Measurements from ENCODE around the gene C16orf96. TPM values are rescaled to one million over a fixed set of nuclear protein-coding genes. Genes with fewer than 3 reads are reported as not detected.

C16orf96 gene
- total RNA-seq, 4 donors from 2014 or later, result 0.40 TPM; not detected in 3

Small RNAs within 50 kb of the gene (small RNA-seq; reads per million reads assigned to genes)
- gene RN7SL850P, result 0 reads per million in 4 donors

Other genes with a start within 250 kb of the C16orf96 start
- 10 to 100 TPM in 1 of 4 donors, 1 to 10 TPM in 3; 5.7 to 26.9 (median 7.9) TPM for gene GLIS2, start 240.3 kb upstream of the C16orf96 start, total RNA-seq
- gene PAM16, start 205.0 kb upstream of the C16orf96 start, total RNA-seq, result 10 to 100 TPM; 26.0 to 37.3 (median 34.7) TPM
- 10 to 100 TPM in 3 of 4 donors, 1 to 10 TPM in 1; 6.8 to 35.8 (median 19.9) TPM for gene VASN, start 184.5 kb upstream of the C16orf96 start, total RNA-seq
- gene CORO7, start 139.7 kb upstream of the C16orf96 start, total RNA-seq, result 10 to 100 TPM; 11.0 to 38.9 (median 17.8) TPM
- 10 to 100 TPM; 39.6 to 55.6 (median 43.9) TPM for gene DNAJA3, start 130.5 kb upstream of the C16orf96 start, total RNA-seq
- gene NMRAL1, start 81.7 kb upstream of the C16orf96 start, total RNA-seq, result 10 to 100 TPM; 32.9 to 49.7 (median 39.3) TPM
- 10 to 100 TPM; 26.3 to 66.3 (median 36.2) TPM for gene HMOX2, start 79.9 kb upstream of the C16orf96 start, total RNA-seq
- 10 to 100 TPM; 13.2 to 31.5 (median 18.7) TPM for gene CDIP1, start 17.6 kb upstream of the C16orf96 start, total RNA-seq
- gene UBALD1, start 58.5 kb downstream of the C16orf96 start, total RNA-seq, result 10 to 100 TPM in 3 of 4 donors, 1 to 10 TPM in 1; 5.9 to 24.0 (median 14.3) TPM
- gene MGRN1, start 68.5 kb downstream of the C16orf96 start, total RNA-seq, result 10 to 100 TPM; 29.2 to 67.0 (median 40.5) TPM
- gene NUDT16L1, start 137.2 kb downstream of the C16orf96 start, total RNA-seq, result 10 to 100 TPM; 14.8 to 26.3 (median 21.4) TPM
- gene ANKS3, start 177.9 kb downstream of the C16orf96 start, total RNA-seq, result 10 to 100 TPM; 23.3 to 47.8 (median 27.6) TPM
- gene DNAAF8, start 178.2 kb downstream of the C16orf96 start, total RNA-seq, result under 1 TPM; 0.54 to 0.89 (median 0.65) TPM
- gene ZNF500, start 210.8 kb downstream of the C16orf96 start, total RNA-seq, result 10 to 100 TPM; 12.6 to 15.8 (median 13.8) TPM
- not detected for gene SEPTIN12, start 232.0 kb downstream of the C16orf96 start, total RNA-seq
- not detected for gene SMIM22, start 239.0 kb downstream of the C16orf96 start, total RNA-seq
- gene ROGDI, start 246.3 kb downstream of the C16orf96 start, total RNA-seq, result 10 to 100 TPM; 37.6 to 85.9 (median 62.6) TPM

Measured in gastroesophageal sphincter (tissue), 4 donors.